GM19372 (cell line): ENCODE data around the gene RFX3.
A peak's percentile ranks its signal among the peaks of the same experiment; 100 is the strongest.
"Not testable (repeated sequence)": the region's sequence is repeated elsewhere in the genome, so short reads cannot be mapped to it uniquely, and the experiment has no call there.

Experiments used
- ATAC-seq: cut with Tn5 transposase; IDR thresholded peaks from one replicate; pipeline ENCODE4 v1.9.1; 2021; ENCODE audit warnings: mild to moderate bottlenecking, low read depth, moderate library complexity; ENCODE audit not compliant: unreplicated experiment

RFX3 gene

DNA sequence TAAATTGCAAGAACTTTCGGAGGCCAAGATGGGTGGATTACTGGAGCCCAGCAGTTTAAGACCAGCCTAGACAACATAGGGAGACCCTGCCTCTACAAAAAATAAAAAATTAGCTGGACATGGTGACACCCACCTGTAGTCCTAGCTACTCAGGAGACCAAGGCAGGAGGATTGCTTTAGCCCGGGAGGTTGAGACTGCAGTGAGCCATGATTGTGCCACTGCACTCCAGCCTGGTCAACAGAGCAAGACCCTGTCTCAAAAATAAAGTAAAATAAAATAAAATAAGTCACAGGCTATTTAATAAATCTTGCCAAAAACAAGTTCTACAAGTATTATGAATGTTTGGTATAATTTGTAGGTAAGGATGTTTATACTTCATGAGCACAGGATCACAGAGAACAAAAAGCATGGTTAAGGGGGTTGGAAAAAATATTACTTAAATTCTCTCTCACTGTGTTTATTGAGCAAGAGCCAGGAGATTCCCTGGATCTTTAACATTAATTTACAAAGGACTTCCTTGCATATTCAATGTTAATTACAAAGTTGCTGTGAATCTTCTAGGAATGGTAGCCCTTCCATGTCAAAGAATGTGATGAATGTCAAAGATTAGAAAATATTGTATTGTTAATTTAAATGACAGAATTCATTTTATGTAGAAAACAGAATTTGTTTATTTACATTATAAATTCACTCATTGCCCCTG is 164.0 kb downstream of the RFX3 start:
- ATAC-seq = no peak

GRCh38 chr9:3361116-3361515 is 164.7 kb downstream of the RFX3 start:
- no peak for ATAC-seq

DNA sequence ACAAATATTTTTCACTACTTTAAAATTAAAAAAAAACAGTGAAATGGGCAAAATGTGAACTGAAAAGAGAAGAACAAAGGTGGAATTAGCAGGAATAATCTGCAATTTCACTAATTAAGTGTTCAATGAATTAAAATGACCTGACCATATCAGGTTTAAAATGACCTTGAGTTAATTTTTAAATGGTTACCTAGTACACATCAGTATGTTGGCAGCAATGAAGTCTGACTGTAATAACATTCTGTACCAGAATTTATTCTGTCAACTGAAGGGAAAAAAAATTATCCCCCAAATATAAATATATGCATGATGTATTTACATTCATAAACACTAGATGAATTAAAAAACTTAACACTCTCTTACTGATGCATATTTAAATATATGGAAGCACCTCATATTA is 165.6 kb downstream of the RFX3 start:
- no peak for ATAC-seq

- ATAC-seq = no peak
Measured at GRCh38 chr9:3359778-3360177, 166.0 kb downstream of the RFX3 start.

GRCh38 chr9:3359048-3359692 is 166.6 kb downstream of the RFX3 start:
- no peak for ATAC-seq

GRCh38 chr9:3348169-3348568 is 177.6 kb downstream of the RFX3 start:
- no peak for ATAC-seq

- no peak for ATAC-seq
Measured at GRCh38 chr9:3346549-3346948, 179.3 kb downstream of the RFX3 start.

DNA sequence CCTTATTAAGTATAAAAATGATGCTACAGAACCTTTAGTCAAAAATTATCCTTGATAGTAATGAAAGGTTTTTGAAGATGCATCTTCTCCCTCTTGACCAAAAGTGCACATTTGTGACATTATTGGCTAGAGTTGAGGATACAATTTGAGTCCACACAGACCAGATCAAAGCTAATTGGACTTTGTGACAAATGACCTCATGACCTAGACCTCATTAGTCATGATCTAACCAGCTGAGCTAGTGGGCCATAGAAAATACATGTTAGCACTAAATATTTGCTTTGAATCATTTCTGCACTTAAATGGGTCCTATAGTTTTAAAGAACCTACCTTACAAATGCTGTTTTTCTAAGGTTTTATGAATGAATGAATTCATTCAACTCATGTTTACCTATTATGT is 182.1 kb downstream of the RFX3 start:
- no peak for ATAC-seq

GRCh38 chr9:3342159-3342777 is 183.5 kb downstream of the RFX3 start:
- no peak for ATAC-seq

GRCh38 chr9:3337515-3338225 is 188.1 kb downstream of the RFX3 start:
- no peak for ATAC-seq

GRCh38 chr9:3336951-3337350 is 188.8 kb downstream of the RFX3 start:
- no peak for ATAC-seq

GRCh38 chr9:3332802-3333201 is 193.0 kb downstream of the RFX3 start:
- ATAC-seq = no peak

DNA sequence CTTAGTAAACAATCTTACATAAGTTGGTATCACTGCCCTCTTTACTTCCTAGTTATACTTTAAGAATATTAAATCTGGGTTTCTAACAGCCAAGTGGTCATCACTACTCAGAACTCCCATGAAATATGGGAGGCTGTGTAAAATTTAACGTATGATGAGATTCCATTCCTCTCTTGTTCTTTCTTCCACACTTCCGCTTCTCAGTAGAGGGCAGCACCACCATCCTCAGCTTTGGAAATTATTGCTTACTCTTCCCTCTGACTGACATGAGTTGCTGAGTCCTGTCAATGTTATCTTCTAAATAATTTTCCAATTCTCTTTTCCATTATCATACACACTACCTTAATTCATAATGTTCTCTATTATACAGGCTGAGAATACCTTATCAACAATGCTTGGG is 194.0 kb downstream of the RFX3 start:
- ATAC-seq = no peak

DNA sequence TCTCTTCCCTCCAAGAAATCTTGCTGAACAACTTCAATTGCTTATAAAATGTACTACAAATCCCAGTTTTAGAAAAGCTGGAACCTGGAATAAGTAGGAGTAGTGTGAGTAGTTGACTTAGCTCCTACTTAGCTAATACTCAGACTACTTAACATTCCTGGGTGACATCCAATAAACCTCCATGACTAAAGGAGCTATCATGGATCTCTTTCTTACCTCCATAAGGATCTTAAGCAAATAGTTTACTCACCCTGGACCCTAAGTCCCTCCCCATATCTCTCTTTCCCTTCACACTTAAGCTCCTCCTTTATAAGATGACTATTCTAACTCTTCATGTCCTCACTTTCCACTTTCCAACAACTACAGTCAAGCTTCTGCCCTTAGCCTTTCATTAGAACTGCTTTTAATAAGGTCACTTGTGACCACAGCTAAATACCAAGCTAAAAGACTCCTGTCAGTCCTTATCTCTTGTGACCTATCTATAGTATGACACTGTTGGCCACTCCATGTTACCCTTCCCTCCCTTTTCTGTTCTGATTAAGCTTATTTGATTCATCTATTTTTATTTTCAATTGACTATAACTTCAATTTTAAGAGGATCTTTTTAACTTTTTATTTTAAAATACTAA is 194.9 kb downstream of the RFX3 start:
- ATAC-seq = no peak

DNA sequence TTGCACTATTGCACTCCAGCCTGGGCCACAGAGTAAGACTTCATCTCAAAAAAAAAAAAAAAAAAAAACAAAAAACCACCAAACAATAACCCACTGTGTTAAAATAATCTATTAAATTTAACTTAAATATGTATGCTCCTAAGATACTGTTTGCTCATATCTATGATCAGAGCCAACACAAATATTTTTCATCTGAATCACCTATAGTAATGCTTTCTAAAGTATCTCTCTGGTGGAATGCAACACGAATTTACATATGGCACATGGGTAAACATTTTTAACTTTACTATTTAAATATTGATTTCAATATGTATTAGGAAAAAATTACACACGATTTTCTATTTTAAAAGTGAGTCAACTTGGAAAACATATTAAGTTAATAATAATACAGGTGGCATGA is 196.4 kb downstream of the RFX3 start:
- ATAC-seq = no peak

GRCh38 chr9:3323714-3324113 is 202.1 kb downstream of the RFX3 start:
- ATAC-seq = no peak

- no peak for ATAC-seq
Measured at GRCh38 chr9:3321186-3321585, 204.6 kb downstream of the RFX3 start.

DNA sequence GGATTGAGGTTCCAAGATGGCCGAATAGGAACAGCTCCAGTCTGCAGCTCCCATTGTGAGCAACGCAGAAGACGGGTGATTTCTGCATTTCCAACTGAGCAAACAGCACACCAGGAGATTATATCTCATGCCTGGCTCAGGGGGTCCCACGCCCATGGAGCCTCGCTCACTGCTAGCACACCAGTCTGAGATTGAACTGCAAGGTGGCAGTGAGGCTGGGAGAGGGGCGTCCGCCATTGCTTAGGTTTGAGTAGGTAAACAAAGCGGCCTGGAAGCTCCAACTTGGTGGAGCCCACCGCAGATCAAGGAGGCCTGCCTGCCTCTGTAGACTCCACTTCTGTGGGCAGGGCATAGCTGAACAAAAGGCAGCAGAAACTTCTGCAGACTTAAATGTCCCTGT is 213.2 kb downstream of the RFX3 start:
- ATAC-seq = not testable (repeated sequence)

- ATAC-seq = no peak
Measured at GRCh38 chr9:3308609-3309008, 217.2 kb downstream of the RFX3 start.

DNA sequence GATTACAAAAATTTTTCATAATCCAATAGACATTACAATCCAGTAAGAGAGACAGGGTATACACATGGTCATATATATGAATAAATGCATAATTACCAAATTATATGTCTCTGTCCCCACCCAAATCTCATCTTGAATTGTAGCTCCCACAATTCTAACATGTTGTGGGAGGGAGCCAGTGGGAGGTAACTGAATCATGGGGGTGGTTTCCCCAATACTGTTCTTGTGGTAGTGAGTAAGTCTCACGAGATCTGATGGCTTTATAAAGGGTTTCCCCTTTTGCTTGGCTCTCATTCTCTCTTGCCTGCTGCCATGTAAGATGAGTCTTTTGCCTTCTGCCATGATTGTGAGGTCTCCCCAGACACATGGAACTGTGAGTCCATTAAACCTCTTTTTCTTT is 221.4 kb downstream of the RFX3 start:
- not testable (repeated sequence) for ATAC-seq

- peak; percentile 99 for ATAC-seq
Measured at GRCh38 chr9:3299872-3300271, 225.9 kb downstream of the RFX3 start.
